Measurements from ENCODE around the gene CBFA2T2.
"Not testable (repeated sequence)": the region's sequence is repeated elsewhere in the genome, so short reads cannot be mapped to it uniquely, and the experiment has no call there.

Gene CBFA2T2

DNA sequence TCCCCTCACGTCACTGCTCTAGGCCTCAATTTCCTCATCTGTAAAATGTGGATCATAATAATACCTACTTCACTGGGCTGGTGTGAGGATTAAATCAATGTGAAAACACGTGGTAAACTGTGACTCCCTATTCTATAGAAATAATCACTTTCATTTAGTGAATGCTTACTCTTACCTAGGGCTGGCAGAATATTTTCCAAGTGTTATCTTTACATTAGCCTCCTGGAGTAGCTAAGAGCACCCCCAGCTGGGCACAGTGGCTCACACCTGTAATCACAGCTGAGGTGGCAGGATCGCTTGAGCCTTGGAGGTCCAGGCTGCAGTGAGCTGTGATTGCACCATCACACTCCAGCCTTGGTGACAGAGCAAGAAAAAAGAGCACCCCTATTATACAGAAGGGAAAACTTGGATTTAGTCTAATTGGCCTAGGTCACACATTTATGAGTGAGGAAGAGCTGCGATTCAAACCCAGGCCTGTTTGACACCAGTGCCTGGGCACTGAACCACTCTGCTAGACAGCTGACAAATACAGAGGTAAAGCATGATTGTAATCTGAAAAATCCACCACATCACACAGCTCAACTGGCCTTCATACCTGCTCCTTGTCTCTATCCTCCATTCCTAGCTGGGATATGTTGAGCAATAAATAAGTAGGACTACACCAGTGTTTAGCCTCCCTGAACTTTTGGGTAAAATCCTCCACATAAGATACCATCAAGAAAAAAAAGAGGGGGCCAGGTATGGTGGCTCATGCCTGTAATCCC, 44.9 kb upstream of the CBFA2T2 start:
- DNase-seq (ENCODE audit: low read depth) = peak; percentile 40
- no peak overlapping the region; the same call in 1 of the 2 replicates for H3K4me3 ChIP-seq (ENCODE audit: low read depth, low read length)
- TF ChIP-seq, protein P1, sequence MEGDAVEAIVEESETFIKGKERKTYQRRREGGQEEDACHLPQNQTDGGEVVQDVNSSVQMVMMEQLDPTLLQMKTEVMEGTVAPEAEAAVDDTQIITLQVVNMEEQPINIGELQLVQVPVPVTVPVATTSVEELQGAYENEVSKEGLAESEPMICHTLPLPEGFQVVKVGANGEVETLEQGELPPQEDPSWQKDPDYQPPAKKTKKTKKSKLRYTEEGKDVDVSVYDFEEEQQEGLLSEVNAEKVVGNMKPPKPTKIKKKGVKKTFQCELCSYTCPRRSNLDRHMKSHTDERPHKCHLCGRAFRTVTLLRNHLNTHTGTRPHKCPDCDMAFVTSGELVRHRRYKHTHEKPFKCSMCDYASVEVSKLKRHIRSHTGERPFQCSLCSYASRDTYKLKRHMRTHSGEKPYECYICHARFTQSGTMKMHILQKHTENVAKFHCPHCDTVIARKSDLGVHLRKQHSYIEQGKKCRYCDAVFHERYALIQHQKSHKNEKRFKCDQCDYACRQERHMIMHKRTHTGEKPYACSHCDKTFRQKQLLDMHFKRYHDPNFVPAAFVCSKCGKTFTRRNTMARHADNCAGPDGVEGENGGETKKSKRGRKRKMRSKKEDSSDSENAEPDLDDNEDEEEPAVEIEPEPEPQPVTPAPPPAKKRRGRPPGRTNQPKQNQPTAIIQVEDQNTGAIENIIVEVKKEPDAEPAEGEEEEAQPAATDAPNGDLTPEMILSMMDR (IDR thresholded peaks at IDR 0.05; ENCODE audit: insufficient read depth, low read depth, low read length, missing control alignments) = peak; percentile 21

DNA sequence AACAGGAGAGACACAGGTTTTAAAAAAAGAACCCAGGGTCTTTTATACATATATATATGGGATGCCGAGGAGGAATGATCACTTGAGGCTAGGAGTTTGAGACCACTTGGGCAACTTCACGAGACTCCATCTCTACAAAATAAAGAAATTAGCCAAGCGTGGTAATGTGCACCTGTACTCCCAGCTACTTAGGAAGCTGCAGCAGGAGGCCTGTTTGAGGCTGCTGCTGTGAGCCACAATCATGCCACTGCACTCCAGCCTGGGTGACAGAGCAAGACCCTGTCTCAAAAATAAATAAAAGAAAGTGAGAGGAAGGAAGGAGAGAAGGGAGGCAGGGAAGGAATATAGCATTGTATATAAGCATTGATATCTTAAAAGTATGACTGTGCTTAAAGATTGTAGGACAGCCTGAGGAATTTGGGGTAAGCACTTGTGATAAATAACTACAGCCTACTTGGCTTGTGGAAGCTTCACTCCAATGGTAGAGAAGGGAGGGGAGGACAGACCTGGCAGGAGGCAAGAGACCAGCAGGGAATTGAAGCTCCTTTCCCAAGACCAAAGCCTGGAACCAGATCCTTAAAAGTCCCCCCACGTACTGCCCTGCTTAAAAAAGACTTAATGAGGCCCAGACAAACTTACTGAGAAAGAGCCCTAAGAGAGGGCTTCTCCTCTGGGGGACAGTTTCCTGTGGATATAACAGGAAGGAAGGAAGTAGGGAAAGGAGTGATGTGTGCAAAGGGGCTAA, 43.8 kb upstream of the CBFA2T2 start:
- H3K4me3 ChIP-seq (ENCODE audit: low read depth, low read length) = no peak overlapping the region
- TF ChIP-seq, protein P1 (IDR thresholded peaks at IDR 0.05; ENCODE audit: insufficient read depth, low read depth, low read length, missing control alignments) = no peak
- DNase-seq (ENCODE audit: low read depth) = no peak

DNA sequence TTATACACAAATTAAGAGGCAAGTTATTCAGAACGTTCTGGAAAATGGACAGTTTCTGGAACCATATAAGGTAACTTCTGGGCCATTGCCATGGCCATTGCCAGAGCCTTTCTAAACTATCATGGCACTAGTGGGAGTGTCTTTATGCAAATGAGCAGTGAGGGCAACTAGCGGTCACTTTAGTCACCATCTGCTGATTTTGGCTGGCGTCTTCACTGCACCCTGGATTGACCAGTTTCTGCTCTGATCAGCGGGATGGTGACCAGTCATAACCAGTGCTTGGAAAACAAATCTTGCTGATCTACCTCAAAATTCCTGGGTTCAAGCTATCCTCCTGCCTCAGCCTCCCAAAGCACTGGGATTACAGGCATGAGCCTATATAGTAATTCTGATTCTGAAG, 39.0 kb upstream of the CBFA2T2 start:
- DNase-seq (ENCODE audit: low read depth) = no peak
- TF ChIP-seq, protein P1 (IDR thresholded peaks at IDR 0.05; ENCODE audit: insufficient read depth, low read depth, low read length, missing control alignments) = no peak
- no peak overlapping the region for H3K4me3 ChIP-seq (ENCODE audit: low read depth, low read length)

DNA sequence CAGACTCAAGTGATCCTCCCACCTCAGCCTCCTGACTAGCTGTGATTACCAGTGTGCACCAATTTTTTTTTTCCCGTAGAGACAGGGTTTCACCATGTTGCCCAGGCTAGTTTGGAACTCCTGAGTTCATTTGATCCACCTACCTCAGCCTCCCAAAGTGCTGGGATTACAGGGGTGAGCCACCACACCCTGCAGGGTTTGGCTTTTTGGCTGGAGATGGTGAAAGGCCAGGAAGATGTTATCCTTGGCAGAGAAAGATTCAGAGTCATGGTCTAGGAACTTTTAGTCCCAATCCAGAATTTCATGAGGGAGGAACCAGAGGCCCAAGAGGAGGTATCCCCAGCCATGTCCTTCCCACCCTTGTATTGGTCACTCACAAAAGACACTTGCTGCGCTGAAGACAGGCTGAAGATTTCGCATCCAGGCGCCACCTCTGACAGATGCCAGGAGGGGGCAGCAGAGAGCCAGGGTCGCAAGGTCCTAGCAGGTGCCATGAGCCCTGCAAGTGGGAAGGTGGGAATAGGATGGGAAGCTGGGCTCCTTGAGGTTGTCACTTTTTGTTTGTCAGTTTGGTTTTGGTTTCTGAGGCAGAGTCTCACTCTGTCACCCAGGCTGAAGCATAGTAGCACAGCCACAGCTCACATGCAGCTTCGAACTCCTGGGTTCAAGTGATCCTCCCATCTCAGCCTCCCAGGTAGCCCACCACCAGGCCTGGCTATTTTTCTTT, 32.8 kb upstream of the CBFA2T2 start:
- H3K4me3 ChIP-seq (ENCODE audit: low read depth, low read length) = not testable (repeated sequence)
- peak; percentile 87 for DNase-seq (ENCODE audit: low read depth)

DNA sequence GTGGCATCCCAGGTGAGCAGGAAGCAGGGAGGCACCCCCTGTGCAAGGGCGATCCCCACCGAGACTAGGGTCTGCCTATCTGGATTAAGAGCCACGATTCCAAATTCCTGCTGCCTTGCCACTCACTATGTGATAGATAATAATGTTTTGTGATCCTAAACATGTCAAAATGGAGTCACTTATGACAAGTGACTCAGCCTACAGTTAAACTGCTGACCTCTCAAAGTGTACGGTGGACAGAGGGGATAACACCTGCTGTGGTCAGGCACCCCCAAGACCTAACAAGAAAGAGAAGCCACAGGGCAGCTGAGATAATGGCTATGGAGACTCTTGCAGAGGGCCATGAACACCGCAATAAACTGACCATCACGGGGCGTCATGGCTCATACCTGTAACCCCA, 30.3 kb upstream of the CBFA2T2 start:
- H3K4me3 ChIP-seq (ENCODE audit: low read depth, low read length) = no peak overlapping the region
- TF ChIP-seq, protein P1 (IDR thresholded peaks at IDR 0.05; ENCODE audit: insufficient read depth, low read depth, low read length, missing control alignments) = no peak
- no peak for DNase-seq (ENCODE audit: low read depth)

More for the DNA sequence above, 32.8 kb upstream of the CBFA2T2 start:
- TF ChIP-seq, protein P1 (IDR thresholded peaks at IDR 0.05; ENCODE audit: insufficient read depth, low read depth, low read length, missing control alignments) = peak; percentile 98

DNA sequence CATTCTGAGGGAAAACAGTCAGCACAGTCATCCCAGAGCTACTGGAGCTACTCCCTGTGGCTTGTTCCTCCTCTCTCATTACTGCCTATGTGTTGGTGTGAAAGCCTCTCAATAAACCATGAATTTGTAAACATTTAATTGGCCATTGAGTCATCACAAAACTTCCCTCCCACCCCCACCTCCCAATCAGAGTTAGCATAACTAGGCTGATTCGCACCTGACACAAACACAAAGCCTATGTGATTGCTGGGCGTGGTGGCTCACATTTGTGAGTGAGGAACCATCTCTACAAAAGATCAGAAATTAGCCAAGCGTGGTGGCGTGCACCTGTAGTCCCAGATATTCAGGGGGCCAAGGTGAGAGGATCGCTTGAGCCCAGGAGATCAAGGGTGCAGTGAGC, 29.2 kb upstream of the CBFA2T2 start:
- TF ChIP-seq, protein P1 (IDR thresholded peaks at IDR 0.05; ENCODE audit: insufficient read depth, low read depth, low read length, missing control alignments) = no peak
- H3K4me3 ChIP-seq (ENCODE audit: low read depth, low read length) = no peak overlapping the region
- no peak for DNase-seq (ENCODE audit: low read depth)
